Measurements from ENCODE around the gene GRIK4. TPM values are rescaled to one million over a fixed set of nuclear protein-coding genes. Genes with fewer than 3 reads are reported as not detected.

The GRIK4 gene
- total RNA-seq, 1 experiment from 2014 or later: 3.3 TPM

GRCh38 chr11:120867024-120867423, 355.5 kb downstream of the GRIK4 start:
- POLR2A ChIA-PET: interaction anchor here (0.6 kb wide), 1 partner anchor 191 kb away, joined by 3 read pairs; no protein-coding TSS in a partner anchor
- DNase-seq (ENCODE audit: low spot score) (no peak), ATAC-seq (peak; percentile 17; the same call in 1 of the 2 replicates)
- Mint-ChIP-seq H3K4me1 (peaks cover 23% of the 10 kb centered on the region), H3K9me3 (no peaks in the 10 kb centered on the region), H3K27me3 (ENCODE audit: low read depth) (peaks cover 3% of the 10 kb centered on the region; the same call in 1 of the 2 replicates), H3K4me3 (no peak overlapping the region), H3K27ac (no peak overlapping the region), H3K36me3 (no peaks in the 10 kb centered on the region)
- CTCF ChIA-PET: interaction anchor here (0.9 to 2.4 kb wide), 8 partner anchors 18 to 171 kb away, joined by 3 to 9 read pairs (median 6); no protein-coding TSS in a partner anchor
- TF ChIP-seq FOXP4 (CRISPR knock-in tag; IDR thresholded peaks at IDR 0.05): no peak
- no peak for TF ChIP-seq HMGA2 (CRISPR knock-in tag; IDR thresholded peaks at IDR 0.05)
- TF ChIP-seq ETV6 (CRISPR knock-in tag; IDR thresholded peaks at IDR 0.05): no peak
- no peak for TF ChIP-seq FOXK1 (CRISPR knock-in tag; IDR thresholded peaks at IDR 0.05)
- TF ChIP-seq, protein P1, sequence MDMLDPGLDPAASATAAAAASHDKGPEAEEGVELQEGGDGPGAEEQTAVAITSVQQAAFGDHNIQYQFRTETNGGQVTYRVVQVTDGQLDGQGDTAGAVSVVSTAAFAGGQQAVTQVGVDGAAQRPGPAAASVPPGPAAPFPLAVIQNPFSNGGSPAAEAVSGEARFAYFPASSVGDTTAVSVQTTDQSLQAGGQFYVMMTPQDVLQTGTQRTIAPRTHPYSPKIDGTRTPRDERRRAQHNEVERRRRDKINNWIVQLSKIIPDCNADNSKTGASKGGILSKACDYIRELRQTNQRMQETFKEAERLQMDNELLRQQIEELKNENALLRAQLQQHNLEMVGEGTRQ (CRISPR knock-in tag; IDR thresholded peaks at IDR 0.05): no peak
- TF ChIP-seq E2F1 (CRISPR knock-in tag; IDR thresholded peaks at IDR 0.05): no peak
- no peak for TF ChIP-seq ZBTB21 (CRISPR knock-in tag; IDR thresholded peaks at IDR 0.05; ENCODE audit: borderline replicate concordance)
- TF ChIP-seq E2F4 (CRISPR knock-in tag; IDR thresholded peaks at IDR 0.05; ENCODE audit: borderline replicate concordance, low read depth): no peak
- TF ChIP-seq ZNF671 (CRISPR knock-in tag; IDR thresholded peaks at IDR 0.05): no peak
- TF ChIP-seq IRF2 (CRISPR knock-in tag; IDR thresholded peaks at IDR 0.05; ENCODE audit: borderline replicate concordance, low read depth): no peak
- no peak for TF ChIP-seq ATF3 (CRISPR knock-in tag; conservative IDR thresholded peaks at IDR 0.05)
- TF ChIP-seq, protein P2, sequence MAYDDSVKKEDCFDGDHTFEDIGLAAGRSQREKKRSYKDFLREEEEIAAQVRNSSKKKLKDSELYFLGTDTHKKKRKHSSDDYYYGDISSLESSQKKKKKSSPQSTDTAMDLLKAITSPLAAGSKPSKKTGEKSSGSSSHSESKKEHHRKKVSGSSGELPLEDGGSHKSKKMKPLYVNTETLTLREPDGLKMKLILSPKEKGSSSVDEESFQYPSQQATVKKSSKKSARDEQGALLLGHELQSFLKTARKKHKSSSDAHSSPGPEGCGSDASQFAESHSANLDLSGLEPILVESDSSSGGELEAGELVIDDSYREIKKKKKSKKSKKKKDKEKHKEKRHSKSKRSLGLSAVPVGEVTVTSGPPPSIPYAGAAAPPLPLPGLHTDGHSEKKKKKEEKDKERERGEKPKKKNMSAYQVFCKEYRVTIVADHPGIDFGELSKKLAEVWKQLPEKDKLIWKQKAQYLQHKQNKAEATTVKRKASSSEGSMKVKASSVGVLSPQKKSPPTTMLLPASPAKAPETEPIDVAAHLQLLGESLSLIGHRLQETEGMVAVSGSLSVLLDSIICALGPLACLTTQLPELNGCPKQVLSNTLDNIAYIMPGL (CRISPR knock-in tag; IDR thresholded peaks at IDR 0.05): no peak
- TF ChIP-seq SOX15 (CRISPR knock-in tag; IDR thresholded peaks at IDR 0.05): no peak
- no peak for TF ChIP-seq FOXJ3 (CRISPR knock-in tag; IDR thresholded peaks at IDR 0.05; ENCODE audit: borderline replicate concordance)
- no peak for TF ChIP-seq ZNF396 (CRISPR knock-in tag; IDR thresholded peaks at IDR 0.05; ENCODE audit: borderline replicate concordance)
- no peak for TF ChIP-seq NR3C1 (CRISPR knock-in tag; conservative IDR thresholded peaks at IDR 0.05; ENCODE audit: low read depth)

GRCh38 chr11:120867531-120867930, 356.0 kb downstream of the GRIK4 start:
- ATAC-seq: peak; percentile 87
- no peaks in the 10 kb centered on the region for H3K9me3 Mint-ChIP-seq
- POLR2A ChIA-PET: no interaction called here
- peaks cover 28% of the 10 kb centered on the region for H3K4me1 Mint-ChIP-seq
- TF ChIP-seq ZNF423 (CRISPR knock-in tag; IDR thresholded peaks at IDR 0.05) (no peak), JAZF1 (CRISPR knock-in tag; IDR thresholded peaks at IDR 0.05) (no peak)
- TF ChIP-seq, protein P3, sequence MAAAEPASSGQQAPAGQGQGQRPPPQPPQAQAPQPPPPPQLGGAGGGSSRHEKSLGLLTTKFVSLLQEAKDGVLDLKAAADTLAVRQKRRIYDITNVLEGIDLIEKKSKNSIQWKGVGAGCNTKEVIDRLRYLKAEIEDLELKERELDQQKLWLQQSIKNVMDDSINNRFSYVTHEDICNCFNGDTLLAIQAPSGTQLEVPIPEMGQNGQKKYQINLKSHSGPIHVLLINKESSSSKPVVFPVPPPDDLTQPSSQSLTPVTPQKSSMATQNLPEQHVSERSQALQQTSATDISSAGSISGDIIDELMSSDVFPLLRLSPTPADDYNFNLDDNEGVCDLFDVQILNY (CRISPR knock-in tag; IDR thresholded peaks at IDR 0.05): no peak
- CTCF ChIA-PET: interaction anchor here (0.9 to 2.4 kb wide), 8 partner anchors 17 to 171 kb away, joined by 3 to 9 read pairs (median 6); no protein-coding TSS in a partner anchor
- DNase-seq (ENCODE audit: low spot score): peak; percentile 48
- H3K4me3 Mint-ChIP-seq: no peak overlapping the region
- no peak overlapping the region for H3K27ac Mint-ChIP-seq
- H3K36me3 Mint-ChIP-seq: no peaks in the 10 kb centered on the region
- H3K27me3 Mint-ChIP-seq (ENCODE audit: low read depth): peaks cover 3% of the 10 kb centered on the region; the same call in 1 of the 2 replicates

Data from WTC11 (cell line).